Adipocyte (in vitro differentiated cells): ENCODE data around the gene B3GLCT.

Source experiments
- DNase-seq: peaks from one replicate; pipeline ENCODE4 v3.0.0-alpha.2; 2015; ENCODE audit warnings: low read depth
- H3K27me3 ChIP-seq: replicated peaks from 2 replicates; pipeline ENCODE4 v1.7.0; 2013; ENCODE audit warnings: mild to moderate bottlenecking, low read length, moderate library complexity; ENCODE audit not compliant: control insufficient read depth, insufficient read depth
- H3K36me3 ChIP-seq: 2 replicates; pipeline ENCODE4 v1.7.0; 2013; ENCODE audit warnings: low read length, mild to moderate bottlenecking, moderate library complexity; ENCODE audit not compliant: control insufficient read depth, insufficient read depth, severe bottlenecking
- H3K4me1 ChIP-seq: 2 replicates; pipeline ENCODE4 v1.7.0; 2013; ENCODE audit warnings: mild to moderate bottlenecking, low read length, moderate library complexity; ENCODE audit not compliant: control insufficient read depth, insufficient read depth
- H3K4me3 ChIP-seq: 2 replicates; pipeline ENCODE4 v1.7.0; 2013; ENCODE audit warnings: mild to moderate bottlenecking, low read length, moderate library complexity
- H3K9ac ChIP-seq: 2 replicates; pipeline ENCODE4 v1.7.0; 2013; ENCODE audit warnings: mild to moderate bottlenecking, low read length, moderate library complexity
- H3K9me3 ChIP-seq: 2 replicates; pipeline ENCODE4 v1.7.0; 2013; ENCODE audit warnings: mild to moderate bottlenecking, low read length, moderate library complexity; ENCODE audit not compliant: control insufficient read depth

Gene B3GLCT

GRCh38 chr13:31199849-31200636 lies at the start of gene B3GLCT:
B3GLCT (plus strand) TSS chr13:31199975; CDS start chr13:31200085, 110 bp downstream.
- peaks cover 40% of the 10 kb centered on the region for H3K4me1 ChIP-seq
- peak within 1 kb of the TSS; percentile 83 for H3K4me3 ChIP-seq
- no peaks in the 10 kb centered on the region for H3K36me3 ChIP-seq
- H3K27me3 ChIP-seq = no peaks in the 10 kb centered on the region
- no peaks in the 10 kb centered on the region for H3K9me3 ChIP-seq
- peak within 1 kb of the TSS; percentile 91 for H3K9ac ChIP-seq
- peak; percentile 89 for DNase-seq

- Histone ChIP-seq H3K9me3 (no peaks in the 10 kb centered on the region), H3K4me1 (no peaks in the 10 kb centered on the region), H3K9ac (no peak overlapping the region), H3K4me3 (no peak overlapping the region), H3K27me3 (no peaks in the 10 kb centered on the region), H3K36me3 (peaks cover 100% of the 10 kb centered on the region)
- no peak for DNase-seq
These were observed 49.3 kb upstream of the B3GLCT start for GRCh38 chr13:31150315-31150985.

- Histone ChIP-seq H3K9me3 (no peaks in the 10 kb centered on the region), H3K27me3 (no peaks in the 10 kb centered on the region), H3K4me1 (no peaks in the 10 kb centered on the region), H3K36me3 (peaks cover 93% of the 10 kb centered on the region), H3K9ac (no peak overlapping the region), H3K4me3 (no peak overlapping the region)
- DNase-seq = no peak
These were observed 47.9 kb upstream of the B3GLCT start for GRCh38 chr13:31151837-31152236.

GRCh38 chr13:31154939-31155338 lies 44.8 kb upstream of the B3GLCT start:
- peaks cover 74% of the 10 kb centered on the region for H3K36me3 ChIP-seq
- H3K27me3 ChIP-seq = no peaks in the 10 kb centered on the region
- H3K9ac ChIP-seq = no peak overlapping the region
- H3K9me3 ChIP-seq = no peaks in the 10 kb centered on the region
- peaks cover 15% of the 10 kb centered on the region for H3K4me1 ChIP-seq
- no peak for DNase-seq
- H3K4me3 ChIP-seq = no peak overlapping the region

GRCh38 chr13:31159306-31159705 lies 40.5 kb upstream of the B3GLCT start:
- DNase-seq = no peak
- peak overlapping the region; percentile 89 for H3K4me3 ChIP-seq

GRCh38 chr13:31160857-31161556 lies 38.8 kb upstream of the B3GLCT start:
- DNase-seq = peak; percentile 89
- Histone ChIP-seq H3K9ac (peak overlapping the region; percentile 97), H3K4me3 (peak overlapping the region; percentile 89), H3K27me3 (no peaks in the 10 kb centered on the region), H3K36me3 (peaks cover 17% of the 10 kb centered on the region), H3K4me1 (peaks cover 24% of the 10 kb centered on the region), H3K9me3 (no peaks in the 10 kb centered on the region)

More at GRCh38 chr13:31159306-31159705, 40.5 kb upstream of the B3GLCT start:
- no peaks in the 10 kb centered on the region for H3K9me3 ChIP-seq
- no peak overlapping the region for H3K9ac ChIP-seq
- H3K27me3 ChIP-seq = no peaks in the 10 kb centered on the region
- peaks cover 31% of the 10 kb centered on the region for H3K36me3 ChIP-seq
- H3K4me1 ChIP-seq = peaks cover 24% of the 10 kb centered on the region

GRCh38 chr13:31161557-31162150 lies 38.1 kb upstream of the B3GLCT start, which contains the start of gene HSPH1:
HSPH1 (minus strand) TSS chr13:31161904; CDS start chr13:31161582, 322 bp downstream.
- Histone ChIP-seq H3K4me3 (peak within 1 kb of the TSS; percentile 89), H3K4me1 (peaks cover 24% of the 10 kb centered on the region), H3K27me3 (no peaks in the 10 kb centered on the region), H3K36me3 (peaks cover 15% of the 10 kb centered on the region), H3K9me3 (no peaks in the 10 kb centered on the region), H3K9ac (peak within 1 kb of the TSS; percentile 97)
- DNase-seq = peak; percentile 99

- peak overlapping the region; percentile 97 for H3K9ac ChIP-seq
- no peaks in the 10 kb centered on the region for H3K9me3 ChIP-seq
- DNase-seq = peak; percentile 99
- H3K4me1 ChIP-seq = peaks cover 24% of the 10 kb centered on the region
- peaks cover 7% of the 10 kb centered on the region for H3K36me3 ChIP-seq
- peak overlapping the region; percentile 89 for H3K4me3 ChIP-seq
- no peaks in the 10 kb centered on the region for H3K27me3 ChIP-seq
These were observed 37.4 kb upstream of the B3GLCT start for GRCh38 chr13:31162151-31163008.

- no peak overlapping the region for H3K9ac ChIP-seq
- H3K36me3 ChIP-seq = no peaks in the 10 kb centered on the region
- H3K4me3 ChIP-seq = no peak overlapping the region
- no peak for DNase-seq
- peaks cover 5% of the 10 kb centered on the region for H3K4me1 ChIP-seq
- H3K9me3 ChIP-seq = no peaks in the 10 kb centered on the region
- no peaks in the 10 kb centered on the region for H3K27me3 ChIP-seq
These were observed 33.2 kb upstream of the B3GLCT start for GRCh38 chr13:31166591-31166990.

- DNase-seq = no peak
- H3K9ac ChIP-seq = no peak overlapping the region
- H3K4me1 ChIP-seq = peaks cover 11% of the 10 kb centered on the region
- H3K27me3 ChIP-seq = no peaks in the 10 kb centered on the region
- H3K4me3 ChIP-seq = no peak overlapping the region
- no peaks in the 10 kb centered on the region for H3K36me3 ChIP-seq
- H3K9me3 ChIP-seq = no peaks in the 10 kb centered on the region
These were observed 32.3 kb upstream of the B3GLCT start for GRCh38 chr13:31167490-31167889.
